Activated CD4-positive, alpha-beta memory T cell treated with anti-CD3 and anti-CD28 coated beads for 36 hours (primary cell): Measurements from ENCODE around the gene PPP2R2D. TPM values are rescaled to one million over a fixed set of nuclear protein-coding genes. Genes with fewer than 3 reads are reported as not detected.
"Not testable (repeated sequence)": the region's sequence is repeated elsewhere in the genome, so short reads cannot be mapped to it uniquely, and the experiment has no call there.

Experiments
- CTCF ChIA-PET: fragments of 350-600 bp; sonication (Branson Sonifier 250); formaldehyde crosslinking; loops from one replicate; lab custom pipeline; 2021; ENCODE audit warnings: antibody characterized with exemption, inconsistent platforms; lab: Charles Lee
- POLR2A ChIA-PET: fragments of 350-600 bp; sonication (Branson Sonifier 250); formaldehyde crosslinking; loops from one replicate; lab custom pipeline; 2021; ENCODE audit warnings: antibody characterized with exemption; lab: Charles Lee
- DNase-seq: peaks from one replicate; pipeline ENCODE4 v3.0.0-alpha.2; 2020
- H3K27ac Mint-ChIP-seq: one replicate; pipeline ENCODE4 v1.8.0; 2021; ENCODE audit warnings: mixed read lengths
- H3K27me3 Mint-ChIP-seq: one replicate; pipeline ENCODE4 v1.8.0; 2021; ENCODE audit warnings: mixed read lengths
- H3K36me3 Mint-ChIP-seq: one replicate; pipeline ENCODE4 v1.8.0; 2021; ENCODE audit warnings: mixed read lengths
- H3K4me1 Mint-ChIP-seq: one replicate; pipeline ENCODE4 v1.8.0; 2021; ENCODE audit warnings: low read depth, mixed read lengths
- H3K4me3 Mint-ChIP-seq: one replicate; pipeline ENCODE4 v1.8.0; 2021; ENCODE audit warnings: mild to moderate bottlenecking, mixed read lengths
- H3K9me3 Mint-ChIP-seq: one replicate; pipeline ENCODE4 v1.8.0; 2021; ENCODE audit warnings: mixed read lengths
- intact Hi-C: fragments of 100-400 bp; cut with micrococcal nuclease; formaldehyde crosslinking; loops from one replicate; pipeline ENCODE4 v1.15.1; 2023
- total RNA-seq, 2 experiments: library from RNA; stranded (reverse); gene quantifications; one replicate each; pipeline ENCODE4 v1.2.3, GENCODE V29; 2021

PPP2R2D gene
- total RNA-seq, 2 experiments from 2014 or later = 31.9 to 32.3 TPM

DNA sequence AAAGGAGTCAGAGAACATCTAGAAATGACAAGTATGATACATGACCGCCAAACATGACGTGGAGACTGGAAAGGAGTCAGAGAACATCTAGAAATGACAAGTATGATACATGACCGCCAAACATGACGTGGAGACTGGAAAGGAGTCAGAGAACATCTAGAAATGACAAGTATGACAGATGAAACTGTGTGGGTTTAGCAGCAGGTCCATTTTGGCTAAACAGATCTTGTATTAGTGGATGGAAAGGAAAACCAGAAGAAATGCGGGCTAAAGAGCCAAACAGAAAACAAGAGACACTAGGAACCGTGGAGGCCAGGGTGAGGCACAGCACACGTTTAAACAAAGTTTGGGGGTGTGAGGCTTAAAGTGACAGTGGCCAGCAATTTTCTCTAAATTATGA is 49.1 kb downstream of the PPP2R2D start:
- H3K27me3 Mint-ChIP-seq, H3K9me3 Mint-ChIP-seq, CTCF ChIA-PET, POLR2A ChIA-PET, intact Hi-C loops, H3K4me1 Mint-ChIP-seq, H3K27ac Mint-ChIP-seq, DNase-seq, H3K4me3 Mint-ChIP-seq: not testable (repeated sequence)
- H3K36me3 Mint-ChIP-seq = peaks cover 32% of the 10 kb centered on the region

DNA sequence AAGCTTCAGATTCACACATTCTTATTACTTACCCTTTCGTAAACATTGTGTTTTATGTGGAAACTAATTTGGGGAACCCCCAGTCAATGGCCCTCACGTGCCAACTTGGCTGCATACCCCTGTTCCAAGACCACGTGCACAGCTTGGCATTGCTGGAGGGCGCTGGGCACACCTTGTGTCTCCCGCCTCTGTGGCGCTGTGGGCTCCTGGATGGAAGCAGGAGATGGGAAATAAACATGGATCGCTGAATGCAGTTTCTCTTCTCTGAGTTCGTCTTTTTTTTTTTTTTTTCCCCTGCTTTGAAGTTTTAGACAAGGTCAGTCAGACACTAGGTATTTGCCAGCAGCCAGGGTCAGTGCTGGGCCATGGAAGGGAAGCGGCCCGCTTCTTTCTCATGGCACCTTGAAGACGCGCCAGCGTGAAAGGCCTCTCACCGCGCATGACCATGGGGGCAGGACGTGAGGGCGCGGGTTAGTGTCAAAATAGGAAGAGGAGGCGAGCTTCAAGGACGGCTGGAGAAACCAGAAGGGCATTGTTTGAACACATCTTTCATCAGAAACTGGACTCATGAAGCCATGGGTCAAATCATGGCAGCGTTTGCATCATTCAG is 53.7 kb downstream of the PPP2R2D start:
- peaks cover 33% of the 10 kb centered on the region for H3K36me3 Mint-ChIP-seq
- intact Hi-C loops = no loop called here
- no peaks in the 10 kb centered on the region for H3K4me1 Mint-ChIP-seq
- no peaks in the 10 kb centered on the region for H3K27me3 Mint-ChIP-seq
- no peak overlapping the region for H3K4me3 Mint-ChIP-seq
- no peak overlapping the region for H3K27ac Mint-ChIP-seq
- CTCF ChIA-PET = no interaction called here
- POLR2A ChIA-PET = no interaction called here
- DNase-seq = no peak
- no peaks in the 10 kb centered on the region for H3K9me3 Mint-ChIP-seq

- DNase-seq = no peak
- ChIA-PET CTCF (no interaction called here), POLR2A (no interaction called here)
- Mint-ChIP-seq H3K4me3 (no peak overlapping the region), H3K36me3 (peaks cover 33% of the 10 kb centered on the region), H3K27ac (peak overlapping the region; percentile 33), H3K9me3 (no peaks in the 10 kb centered on the region), H3K27me3 (no peaks in the 10 kb centered on the region), H3K4me1 (no peaks in the 10 kb centered on the region)
- intact Hi-C loops = no loop called here
These were observed 55.0 kb downstream of the PPP2R2D start for GRCh38 chr10:131955591-131956340.

- Mint-ChIP-seq H3K27ac (no peak overlapping the region), H3K4me1 (peaks cover 12% of the 10 kb centered on the region), H3K4me3 (no peak overlapping the region), H3K36me3 (peaks cover 29% of the 10 kb centered on the region), H3K27me3 (no peaks in the 10 kb centered on the region), H3K9me3 (no peaks in the 10 kb centered on the region)
- intact Hi-C loops = no loop called here
- DNase-seq = no peak
- POLR2A ChIA-PET = no interaction called here
- CTCF ChIA-PET = no interaction called here
These were observed 59.0 kb downstream of the PPP2R2D start for GRCh38 chr10:131959841-131960240.

DNA sequence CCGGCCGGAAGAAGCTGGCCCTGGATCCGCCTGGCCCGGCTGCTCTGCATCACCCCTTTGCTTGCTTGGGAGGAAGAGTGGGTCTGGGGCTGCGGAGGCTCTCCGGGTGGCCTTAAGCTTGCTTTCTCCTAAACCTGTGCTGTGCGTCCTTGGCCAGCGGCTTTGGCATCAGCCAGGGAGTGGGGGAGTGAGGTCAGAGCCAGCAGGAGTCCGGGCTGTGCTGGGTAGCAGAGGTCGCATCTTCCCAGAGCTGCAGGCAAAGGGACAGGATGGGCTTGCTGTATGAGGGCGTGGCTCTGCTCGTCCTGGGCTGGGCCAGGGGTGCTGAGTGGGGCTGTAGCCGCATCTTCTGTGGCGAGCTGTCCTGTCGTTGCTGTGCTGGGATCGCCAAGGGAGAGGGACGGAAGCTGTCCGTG is 59.8 kb downstream of the PPP2R2D start:
- Mint-ChIP-seq H3K27ac (peak overlapping the region; percentile 23), H3K4me1 (peaks cover 17% of the 10 kb centered on the region), H3K27me3 (no peaks in the 10 kb centered on the region), H3K4me3 (no peak overlapping the region), H3K36me3 (peaks cover 25% of the 10 kb centered on the region), H3K9me3 (no peaks in the 10 kb centered on the region)
- intact Hi-C loops = no loop called here
- ChIA-PET POLR2A (no interaction called here), CTCF (no interaction called here)
- DNase-seq = no peak

DNA sequence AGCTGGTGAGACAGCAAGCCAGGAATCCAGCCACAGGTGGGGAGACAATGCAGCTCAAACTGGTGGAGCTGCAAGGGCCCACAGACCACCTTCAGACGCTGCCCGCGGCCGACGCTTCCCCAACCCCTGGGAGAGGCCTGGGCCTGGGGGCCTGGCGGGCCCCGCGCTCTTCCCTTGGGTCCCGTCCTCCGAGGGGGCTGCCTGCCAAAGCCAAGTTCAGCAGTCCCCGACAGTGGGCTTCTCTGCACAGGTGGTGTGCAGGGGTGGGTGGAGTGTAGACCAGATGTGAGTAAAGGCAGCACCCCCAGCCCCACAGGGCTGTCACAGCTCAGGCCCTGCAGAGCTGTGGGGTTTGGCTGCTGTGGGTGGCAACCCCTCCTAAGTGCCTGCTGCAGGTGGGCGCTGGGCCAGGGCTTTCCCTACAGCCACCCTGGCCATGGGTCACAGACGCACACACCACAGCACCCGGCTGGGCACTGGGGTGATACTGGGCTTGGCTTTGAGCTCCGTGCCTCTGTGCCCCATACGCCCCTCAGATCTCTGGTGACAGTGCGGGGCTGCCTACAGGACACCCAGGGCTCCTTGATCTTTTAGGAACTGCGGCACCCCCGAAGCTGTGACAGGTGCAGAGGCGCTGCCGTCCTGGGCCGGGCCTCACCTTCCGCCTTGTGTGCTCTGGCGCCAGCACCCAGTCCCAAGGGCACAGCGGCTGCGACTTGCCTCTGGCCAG is 60.4 kb downstream of the PPP2R2D start:
- Mint-ChIP-seq H3K27ac (no peak overlapping the region), H3K4me3 (no peak overlapping the region), H3K4me1 (peaks cover 18% of the 10 kb centered on the region), H3K27me3 (no peaks in the 10 kb centered on the region), H3K36me3 (peaks cover 20% of the 10 kb centered on the region), H3K9me3 (no peaks in the 10 kb centered on the region)
- CTCF ChIA-PET = no interaction called here
- DNase-seq = no peak
- intact Hi-C loops = no loop called here
- POLR2A ChIA-PET = interaction anchor here (0.8 to 1.3 kb wide), 2 partner anchors 14 to 20 kb away, joined by 3 read pairs; no protein-coding TSS in a partner anchor

DNA sequence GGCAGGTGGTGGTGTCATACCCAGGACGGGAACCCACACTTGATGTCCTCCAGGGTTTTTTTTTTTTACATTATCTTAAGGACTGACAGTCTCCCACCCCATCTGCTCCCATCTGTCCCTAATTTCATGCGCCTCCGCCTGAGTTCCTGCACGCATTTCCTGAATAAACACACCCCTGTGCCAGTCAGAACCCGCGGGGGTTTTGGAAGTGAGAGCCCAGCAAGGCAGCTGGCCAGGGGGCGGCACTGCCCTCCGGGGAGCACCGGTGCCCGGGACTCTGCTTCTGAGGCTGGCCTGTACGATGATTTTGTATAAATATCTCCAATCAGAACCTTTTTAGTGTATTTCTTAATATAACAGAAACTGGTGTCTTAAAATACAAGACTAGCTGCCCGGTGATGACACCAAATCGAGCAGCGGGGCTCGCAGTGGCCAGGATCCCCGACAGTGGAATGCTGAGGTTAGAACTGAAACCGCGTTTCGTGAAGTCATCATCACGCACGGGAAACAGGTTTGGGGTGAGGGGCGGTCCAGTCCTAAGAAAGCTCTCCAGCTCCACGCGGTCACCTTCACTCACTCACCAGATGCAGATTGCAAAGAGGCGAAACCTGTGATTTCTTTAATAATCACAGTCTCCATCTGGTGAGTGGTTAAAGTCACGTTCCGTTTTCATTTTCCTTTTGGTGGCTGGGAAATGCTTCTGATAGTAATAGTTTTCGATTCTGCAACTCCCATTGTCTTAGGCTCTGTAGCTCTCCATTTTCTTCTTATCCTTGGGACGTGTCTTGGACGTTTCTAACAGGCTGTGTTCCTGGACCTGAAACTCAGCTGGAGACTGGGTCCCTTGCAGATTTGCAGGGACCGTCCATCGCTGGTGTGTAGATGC is 61.2 kb downstream of the PPP2R2D start:
- H3K27ac Mint-ChIP-seq = no peak overlapping the region
- H3K27me3 Mint-ChIP-seq = no peaks in the 10 kb centered on the region
- peaks cover 18% of the 10 kb centered on the region for H3K4me1 Mint-ChIP-seq
- DNase-seq = no peak
- H3K9me3 Mint-ChIP-seq = no peaks in the 10 kb centered on the region
- H3K4me3 Mint-ChIP-seq = no peak overlapping the region
- peaks cover 15% of the 10 kb centered on the region for H3K36me3 Mint-ChIP-seq
- CTCF ChIA-PET = no interaction called here
- intact Hi-C loops = no loop called here
- POLR2A ChIA-PET = interaction anchor here (0.8 to 1.3 kb wide), 2 partner anchors 13 to 19 kb away, joined by 3 read pairs; no protein-coding TSS in a partner anchor

- Mint-ChIP-seq H3K4me3 (no peak overlapping the region), H3K27me3 (no peaks in the 10 kb centered on the region), H3K27ac (no peak overlapping the region), H3K9me3 (no peaks in the 10 kb centered on the region), H3K4me1 (peaks cover 18% of the 10 kb centered on the region), H3K36me3 (peaks cover 7% of the 10 kb centered on the region)
- ChIA-PET CTCF (no interaction called here), POLR2A (no interaction called here)
- intact Hi-C loops = no loop called here
- no peak for DNase-seq
These were observed 62.5 kb downstream of the PPP2R2D start for GRCh38 chr10:131963350-131963749.

- ChIA-PET POLR2A (no interaction called here), CTCF (no interaction called here)
- Mint-ChIP-seq H3K4me1 (peaks cover 18% of the 10 kb centered on the region), H3K4me3 (no peak overlapping the region), H3K27me3 (no peaks in the 10 kb centered on the region), H3K9me3 (no peaks in the 10 kb centered on the region), H3K27ac (no peak overlapping the region), H3K36me3 (peaks cover 9% of the 10 kb centered on the region)
- intact Hi-C loops = no loop called here
- DNase-seq = no peak
These were observed 63.0 kb downstream of the PPP2R2D start for GRCh38 chr10:131963811-131964210.

- H3K4me1 Mint-ChIP-seq = peaks cover 18% of the 10 kb centered on the region
- intact Hi-C loops = no loop called here
- no peak overlapping the region for H3K27ac Mint-ChIP-seq
- H3K36me3 Mint-ChIP-seq = peaks cover 10% of the 10 kb centered on the region
- H3K4me3 Mint-ChIP-seq = no peak overlapping the region
- ChIA-PET CTCF (interaction anchor here (1.2 kb wide), 1 partner anchor 59 kb away, joined by 7 read pairs; no protein-coding TSS in a partner anchor), POLR2A (interaction anchor here (0.6 kb wide), 1 partner anchor 16 kb away, joined by 4 read pairs; no protein-coding TSS in a partner anchor)
- H3K9me3 Mint-ChIP-seq = no peaks in the 10 kb centered on the region
- H3K27me3 Mint-ChIP-seq = no peaks in the 10 kb centered on the region
- DNase-seq = no peak
These were observed 63.5 kb downstream of the PPP2R2D start for GRCh38 chr10:131964298-131964697.

GRCh38 chr10:131968949-131969348 is 68.1 kb downstream of the PPP2R2D start:
- H3K27me3 Mint-ChIP-seq = no peaks in the 10 kb centered on the region
- peaks cover 42% of the 10 kb centered on the region for H3K4me1 Mint-ChIP-seq
- ChIA-PET CTCF (no interaction called here), POLR2A (no interaction called here)
- H3K9me3 Mint-ChIP-seq = no peaks in the 10 kb centered on the region
- intact Hi-C loops = no loop called here
- no peak overlapping the region for H3K4me3 Mint-ChIP-seq
- H3K36me3 Mint-ChIP-seq = peaks cover 37% of the 10 kb centered on the region
- DNase-seq = no peak
- H3K27ac Mint-ChIP-seq = no peak overlapping the region
